CD4-positive, CD25-positive, alpha-beta regulatory T cell (primary cell): ENCODE results near the gene GULP1. TPM values are rescaled to one million over a fixed set of nuclear protein-coding genes. Genes with fewer than 3 reads are reported as not detected.

Experiments used
- ATAC-seq, 2 donors: fragments of 150-1000 bp; cut with Tn5 transposase; one replicate each; pipeline ENCODE4 v1.10.0; 2021; ENCODE audit warnings: low read depth in 2 of 2, moderate number of reproducible peaks in 2 of 2, moderate library complexity in 1 of 2
- DNase-seq, 3 donors: peaks; one replicate each; pipeline versions ENCODE4 v3.0.0 to v3.0.0-alpha.2; 2012 to 2022; ENCODE audit warnings: mixed read lengths in 1 of 3
- H3K27ac ChIP-seq: one replicate; pipeline ENCODE4 v1.7.0; 2013; ENCODE audit warnings: mild to moderate bottlenecking, low read length; ENCODE audit not compliant: insufficient read depth, poor library complexity, severe bottlenecking
- H3K27me3 ChIP-seq: one replicate; pipeline ENCODE4 v1.7.0; 2013; ENCODE audit warnings: low read length; ENCODE audit not compliant: control insufficient read depth, insufficient read depth
- H3K36me3 ChIP-seq: one replicate; pipeline ENCODE4 v1.7.0; 2013; ENCODE audit warnings: mild to moderate bottlenecking, low read length, moderate library complexity; ENCODE audit not compliant: control insufficient read depth, insufficient read depth
- H3K4me1 ChIP-seq: 2 replicates; pipeline ENCODE4 v1.7.0; 2013; ENCODE audit warnings: mild to moderate bottlenecking, low read length; ENCODE audit not compliant: insufficient read depth, control insufficient read depth, poor library complexity, severe bottlenecking
- H3K4me3 ChIP-seq: one replicate; pipeline ENCODE4 v1.7.0; 2013; ENCODE audit warnings: low read depth, mild to moderate bottlenecking, low read length, moderate library complexity
- H3K9me3 ChIP-seq, 2 experiments: 1 replicate in 1 of 2; 2 replicates in 1 of 2; pipeline ENCODE4 v1.7.0; 2013; ENCODE audit warnings: low read length in 2 of 2, mild to moderate bottlenecking in 1 of 2, moderate library complexity in 1 of 2; ENCODE audit not compliant: control insufficient read depth in 2 of 2
- H3K27ac Mint-ChIP-seq, 3 donors: one replicate each; pipeline ENCODE4 v1.8.0; 2020 to 2022; ENCODE audit warnings: mild to moderate bottlenecking in 3 of 3, mixed read lengths in 3 of 3, moderate library complexity in 2 of 3
- H3K27me3 Mint-ChIP-seq: one replicate; pipeline ENCODE4 v1.8.0; 2022; ENCODE audit warnings: mild to moderate bottlenecking, mixed read lengths
- H3K36me3 Mint-ChIP-seq: one replicate; pipeline ENCODE4 v1.8.0; 2020; ENCODE audit warnings: mixed read lengths
- H3K4me1 Mint-ChIP-seq, 4 donors: one replicate each; pipeline ENCODE4 v1.8.0; 2020 to 2022; ENCODE audit warnings: mixed read lengths in 4 of 4, mild to moderate bottlenecking in 1 of 4
- H3K4me3 Mint-ChIP-seq, 4 donors: one replicate each; pipeline ENCODE4 v1.8.0; 2020 to 2022; ENCODE audit warnings: mild to moderate bottlenecking in 4 of 4, mixed read lengths in 4 of 4, moderate library complexity in 3 of 4
- H3K9me3 Mint-ChIP-seq, 7 donors: one replicate each; pipeline ENCODE4 v1.8.0; 2020 to 2022; ENCODE audit warnings: mixed read lengths in 7 of 7, mild to moderate bottlenecking in 3 of 7, moderate library complexity in 2 of 7
- polyA plus RNA-seq, 4 donors: library from polyadenylated mRNA; unstranded; fragments of 300-500 nt; fragmentation: Illumina TruSeq; gene quantifications; one replicate each; pipeline ENCODE4 v1.2.3, GENCODE V29; 2021
- total RNA-seq: library from RNA; stranded (reverse); gene quantifications from one replicate; pipeline ENCODE4 v1.2.3, GENCODE V29; 2022

Gene GULP1, protein sequence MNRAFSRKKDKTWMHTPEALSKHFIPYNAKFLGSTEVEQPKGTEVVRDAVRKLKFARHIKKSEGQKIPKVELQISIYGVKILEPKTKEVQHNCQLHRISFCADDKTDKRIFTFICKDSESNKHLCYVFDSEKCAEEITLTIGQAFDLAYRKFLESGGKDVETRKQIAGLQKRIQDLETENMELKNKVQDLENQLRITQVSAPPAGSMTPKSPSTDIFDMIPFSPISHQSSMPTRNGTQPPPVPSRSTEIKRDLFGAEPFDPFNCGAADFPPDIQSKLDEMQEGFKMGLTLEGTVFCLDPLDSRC
- total RNA-seq (not detected), polyA plus RNA-seq (not detected)

DNA sequence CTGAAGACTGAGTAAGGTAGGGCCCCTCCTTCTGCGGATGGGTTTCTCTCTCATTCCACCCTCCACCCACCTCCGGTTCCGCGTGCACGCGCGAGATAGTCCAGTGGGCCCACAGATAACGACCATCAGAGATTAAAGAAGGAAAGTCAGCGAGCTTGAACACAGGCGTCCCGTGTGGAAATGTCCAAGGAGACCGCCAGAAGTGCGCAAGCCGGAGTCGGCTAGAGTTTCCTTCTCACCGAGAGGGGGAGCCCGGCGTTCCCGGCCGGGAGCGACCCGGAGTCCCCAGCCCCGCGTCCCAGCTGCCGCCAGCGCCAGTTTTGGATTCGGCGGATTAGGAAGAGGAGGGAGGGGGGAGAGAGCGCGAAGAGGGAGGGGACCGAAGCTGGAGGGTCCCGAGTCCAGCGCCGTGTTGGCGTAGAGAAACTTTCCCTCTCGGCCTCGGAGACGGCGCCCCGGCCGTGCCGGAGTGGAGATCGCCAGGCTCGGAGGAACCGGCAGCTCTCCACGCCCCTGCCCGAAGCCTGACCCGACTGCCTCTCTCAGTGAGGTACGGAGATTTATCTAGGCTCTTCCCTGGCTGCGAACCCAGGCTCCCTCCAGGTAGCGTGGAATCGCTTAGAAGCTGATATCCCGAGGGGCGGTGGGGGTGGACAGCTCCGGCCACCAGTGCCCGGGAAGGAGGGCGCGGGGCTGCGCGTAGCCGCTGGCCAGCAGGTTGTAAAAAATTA, at the start of gene GULP1:
TSS of gene GULP1 (plus strand) at position 258 of the 731 bp plus-strand sequence. CDS start 185,829 bp downstream, outside the sequence.
- Histone ChIP-seq H3K4me3 (no peak within 1 kb of the TSS), H3K36me3 (no peaks in the 10 kb centered on the region), H3K9me3 (no peaks in the 10 kb centered on the region), H3K4me1 (no peaks in the 10 kb centered on the region), H3K27me3 (no peaks in the 10 kb centered on the region), H3K27ac (no peak within 1 kb of the TSS)
- peaks cover 33% of the 10 kb centered on the region for H3K27me3 Mint-ChIP-seq
- peaks cover 0 to 6% (median under 1%) of the 10 kb centered on the region in 4 donors for H3K4me1 Mint-ChIP-seq
- H3K27ac Mint-ChIP-seq = no peak within 1 kb of the TSS
- no peaks in the 10 kb centered on the region for H3K36me3 Mint-ChIP-seq
- peaks cover 0 to 8% (median 0%) of the 10 kb centered on the region in 7 donors for H3K9me3 Mint-ChIP-seq
- H3K4me3 Mint-ChIP-seq = peak within 1 kb of the TSS in 2 of 4 donors; percentile 57 to 81
- ATAC-seq = no peak
- DNase-seq = no peak

DNA sequence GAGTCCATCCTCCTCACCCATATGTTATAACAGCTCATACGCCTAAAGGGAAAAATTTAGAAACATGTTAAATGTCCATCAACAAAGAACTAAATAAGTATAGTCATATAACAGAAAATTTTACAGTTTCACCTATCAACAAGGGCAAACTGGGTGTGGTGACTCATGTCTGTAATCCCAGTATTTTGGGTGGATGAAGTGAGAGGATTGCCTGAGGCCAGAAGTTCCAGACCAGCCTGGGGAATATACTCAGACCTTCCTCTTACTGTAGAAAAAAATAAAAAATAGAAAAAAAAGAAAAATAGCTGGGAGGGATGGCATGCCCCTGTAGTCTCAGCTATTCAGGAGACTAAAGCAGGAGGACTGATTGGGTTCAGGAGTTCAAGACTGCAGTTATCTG, 48.3 kb upstream of the GULP1 start:
- Mint-ChIP-seq H3K4me1 (no peaks in the 10 kb centered on the region), H3K27ac (no peak overlapping the region), H3K4me3 (no peak overlapping the region), H3K27me3 (no peaks in the 10 kb centered on the region), H3K36me3 (no peaks in the 10 kb centered on the region), H3K9me3 (peaks cover 0 to 9% (median 3%) of the 10 kb centered on the region in 7 donors)
- no peak overlapping the region for H3K4me3 ChIP-seq
- ATAC-seq (no peak), DNase-seq (no peak)
- peaks cover 0 to 7% of the 10 kb centered on the region in 2 experiments for H3K9me3 ChIP-seq
- no peak overlapping the region for H3K27ac ChIP-seq
- no peaks in the 10 kb centered on the region for H3K4me1 ChIP-seq
- no peaks in the 10 kb centered on the region for H3K36me3 ChIP-seq
- H3K27me3 ChIP-seq = no peaks in the 10 kb centered on the region

DNA sequence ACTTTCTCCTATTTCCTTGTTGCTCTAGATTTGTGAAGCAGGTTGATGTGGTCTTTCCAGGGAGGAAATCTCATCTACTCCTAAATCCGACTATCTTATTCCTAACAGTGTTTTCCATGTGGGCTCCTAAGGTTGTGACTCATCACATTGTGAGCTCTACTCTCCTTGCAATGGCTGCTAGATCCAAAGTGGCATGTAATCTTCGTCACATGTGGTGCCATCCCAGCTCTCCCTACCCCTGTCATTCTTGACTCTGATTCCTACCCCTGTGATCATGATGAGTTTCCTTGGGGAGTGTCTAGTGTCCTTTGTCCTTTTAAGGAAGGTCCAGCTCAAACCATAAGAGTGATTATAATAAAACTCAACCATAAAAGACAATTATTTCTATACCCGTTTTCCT, 47.3 kb upstream of the GULP1 start:
- Histone ChIP-seq H3K9me3 (no peaks in the 10 kb centered on the region), H3K4me3 (no peak overlapping the region), H3K36me3 (no peaks in the 10 kb centered on the region), H3K27ac (no peak overlapping the region), H3K4me1 (no peaks in the 10 kb centered on the region), H3K27me3 (no peaks in the 10 kb centered on the region)
- Mint-ChIP-seq H3K4me1 (no peaks in the 10 kb centered on the region), H3K27me3 (no peaks in the 10 kb centered on the region), H3K27ac (no peak overlapping the region), H3K9me3 (peaks cover 0 to 9% (median 3%) of the 10 kb centered on the region in 7 donors), H3K36me3 (no peaks in the 10 kb centered on the region), H3K4me3 (peak overlapping the region in 1 of 4 donors; percentile 48)
- ATAC-seq = no peak
- DNase-seq = no peak

DNA sequence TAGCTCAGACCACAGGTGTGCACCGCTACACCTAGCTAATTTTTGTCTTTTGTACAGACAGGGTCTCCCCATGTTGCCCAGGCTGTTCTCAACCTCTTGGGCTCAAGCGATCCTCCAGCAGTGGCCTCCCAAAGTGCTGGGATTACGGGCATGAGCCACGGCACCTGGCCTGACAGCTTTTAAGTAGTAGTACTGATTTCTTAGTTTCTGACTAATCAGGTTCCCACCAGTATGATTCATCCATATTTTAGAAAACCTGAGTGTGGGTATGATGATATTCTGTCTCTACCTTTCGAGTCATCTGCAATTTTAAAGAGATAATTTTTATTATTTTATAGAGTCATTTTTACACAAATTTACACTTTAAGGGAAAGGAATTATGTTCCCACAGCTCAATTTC, 46.4 kb upstream of the GULP1 start:
- H3K36me3 Mint-ChIP-seq = no peaks in the 10 kb centered on the region
- no peaks in the 10 kb centered on the region for H3K27me3 Mint-ChIP-seq

DNA sequence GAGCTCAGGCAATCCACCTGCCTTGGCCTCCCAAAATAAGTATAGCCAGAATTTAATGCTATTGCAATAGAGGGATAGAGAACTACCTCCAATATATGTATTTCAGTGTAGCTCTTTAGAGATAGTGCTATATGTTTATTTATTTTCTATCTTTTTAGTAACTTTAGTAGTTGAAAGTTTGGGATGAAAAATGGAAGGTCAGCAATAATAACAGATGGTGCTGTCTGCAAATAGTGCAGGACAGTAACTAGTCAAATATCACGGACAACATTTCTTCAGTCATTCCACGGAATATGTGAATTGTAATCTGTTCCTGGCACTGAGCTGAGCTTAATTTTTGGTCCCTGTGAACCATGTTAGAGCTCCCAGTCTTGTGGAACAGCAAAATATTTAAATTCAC, 43.2 kb upstream of the GULP1 start:
- H3K9me3 Mint-ChIP-seq = peaks cover 0 to 17% (median 3%) of the 10 kb centered on the region in 7 donors
- Histone ChIP-seq H3K27ac (no peak overlapping the region), H3K9me3 (peaks cover 3 to 5% of the 10 kb centered on the region in 2 experiments), H3K36me3 (no peaks in the 10 kb centered on the region), H3K27me3 (no peaks in the 10 kb centered on the region), H3K4me1 (no peaks in the 10 kb centered on the region), H3K4me3 (no peak overlapping the region)
- ATAC-seq = no peak
- no peak overlapping the region for H3K27ac Mint-ChIP-seq
- H3K4me1 Mint-ChIP-seq = no peaks in the 10 kb centered on the region
- no peak overlapping the region for H3K4me3 Mint-ChIP-seq
- H3K27me3 Mint-ChIP-seq = no peaks in the 10 kb centered on the region
- no peaks in the 10 kb centered on the region for H3K36me3 Mint-ChIP-seq
- no peak for DNase-seq

More for the DNA sequence above, 46.4 kb upstream of the GULP1 start:
- H3K36me3 ChIP-seq = no peaks in the 10 kb centered on the region
- H3K27ac ChIP-seq = no peak overlapping the region
- no peaks in the 10 kb centered on the region for H3K27me3 ChIP-seq
- Mint-ChIP-seq H3K27ac (no peak overlapping the region), H3K9me3 (peaks cover 0 to 9% (median 3%) of the 10 kb centered on the region in 7 donors), H3K4me1 (no peaks in the 10 kb centered on the region), H3K4me3 (no peak overlapping the region)
- no peaks in the 10 kb centered on the region for H3K9me3 ChIP-seq
- no peak overlapping the region for H3K4me3 ChIP-seq
- no peak for DNase-seq
- no peaks in the 10 kb centered on the region for H3K4me1 ChIP-seq
- no peak for ATAC-seq

DNA sequence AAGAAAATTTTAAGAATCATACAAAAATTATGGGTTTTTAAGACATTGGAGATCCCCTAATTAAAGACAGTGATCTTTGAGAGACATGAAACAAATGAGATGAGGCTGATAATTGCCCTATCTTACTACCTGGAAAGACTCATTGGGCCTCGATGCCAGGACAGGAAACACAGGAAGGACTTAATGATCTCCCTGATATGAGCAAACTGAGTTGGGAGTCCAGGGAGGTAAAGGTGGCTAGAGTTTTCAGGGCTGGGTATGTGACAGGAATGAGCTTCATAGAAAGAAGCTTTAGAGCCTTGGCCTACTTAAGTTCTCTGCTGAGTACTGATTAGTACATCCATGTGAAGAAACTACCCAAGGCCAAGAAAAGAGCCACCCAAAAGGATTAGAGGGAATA, 40.6 kb upstream of the GULP1 start:
- Histone ChIP-seq H3K36me3 (no peaks in the 10 kb centered on the region), H3K27ac (no peak overlapping the region), H3K27me3 (no peaks in the 10 kb centered on the region), H3K4me3 (no peak overlapping the region), H3K4me1 (no peaks in the 10 kb centered on the region), H3K9me3 (peaks cover 3 to 5% of the 10 kb centered on the region in 2 experiments)
- DNase-seq (no peak), ATAC-seq (no peak)
- no peak overlapping the region for H3K27ac Mint-ChIP-seq
- no peak overlapping the region for H3K4me3 Mint-ChIP-seq
- no peaks in the 10 kb centered on the region for H3K36me3 Mint-ChIP-seq
- H3K27me3 Mint-ChIP-seq = peaks cover 5% of the 10 kb centered on the region
- H3K4me1 Mint-ChIP-seq = no peaks in the 10 kb centered on the region
- H3K9me3 Mint-ChIP-seq = peaks cover 0 to 19% (median 3%) of the 10 kb centered on the region in 7 donors

DNA sequence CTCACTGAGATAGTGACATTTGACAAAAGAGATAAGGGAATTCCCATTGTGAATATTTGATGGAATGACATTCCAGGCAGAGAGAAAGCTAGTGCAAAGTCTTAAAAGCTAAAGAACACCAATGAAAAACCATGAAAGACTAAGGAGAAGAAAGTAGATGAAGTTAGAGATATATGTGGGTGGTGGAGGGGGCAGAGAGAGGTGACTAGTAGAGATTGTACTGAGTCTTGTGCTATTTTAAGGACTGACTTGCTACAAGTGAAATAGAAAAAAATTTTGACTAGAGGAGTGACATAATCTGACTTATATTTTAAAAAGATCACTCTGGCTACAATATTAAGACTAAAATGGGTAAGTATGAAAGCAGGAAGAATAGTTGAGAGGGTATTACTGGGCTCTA, 35.3 kb upstream of the GULP1 start:
- Mint-ChIP-seq H3K9me3 (peaks cover 0 to 12% (median 3%) of the 10 kb centered on the region in 7 donors), H3K4me1 (no peaks in the 10 kb centered on the region), H3K4me3 (no peak overlapping the region), H3K27me3 (peaks cover 5% of the 10 kb centered on the region), H3K27ac (no peak overlapping the region), H3K36me3 (no peaks in the 10 kb centered on the region)
- Histone ChIP-seq H3K36me3 (no peaks in the 10 kb centered on the region), H3K4me1 (no peaks in the 10 kb centered on the region), H3K4me3 (no peak overlapping the region), H3K27ac (no peak overlapping the region), H3K27me3 (no peaks in the 10 kb centered on the region), H3K9me3 (no peaks in the 10 kb centered on the region)
- DNase-seq (no peak), ATAC-seq (no peak)
